OCI-LY1 (cell line): ENCODE results near the gene CNTN5.

Experiments used
- H2AFZ ChIP-seq: fragments of 200-600 bp; sonication (generic), shearing (Covaris generic); 2 replicates; pipeline ENCODE4 v1.6.0; 2014; ENCODE audit warnings: antibody characterized with exemption, mild to moderate bottlenecking, low read length
- H3F3A ChIP-seq: fragments of 200-600 bp; sonication (generic), shearing (Covaris generic); 2 replicates; pipeline ENCODE4 v1.6.0; 2014; ENCODE audit warnings: mild to moderate bottlenecking, antibody characterized with exemption, low read length, moderate library complexity; ENCODE audit not compliant: insufficient read depth
- H3K27ac ChIP-seq: fragments of 200-600 bp; sonication (generic); 2 replicates; pipeline ENCODE4 v1.5.1; 2014; ENCODE audit warnings: low read length, mixed run types, mild to moderate bottlenecking, low read depth; ENCODE audit not compliant: poor library complexity, severe bottlenecking
- H3K27me3 ChIP-seq: fragments of 200-600 bp; sonication (generic); 2 replicates; pipeline ENCODE4 v1.6.0; 2014; ENCODE audit warnings: antibody characterized with exemption, mild to moderate bottlenecking, low read length, moderate library complexity; ENCODE audit not compliant: insufficient read depth
- H3K36me3 ChIP-seq: fragments of 200-600 bp; sonication (generic); 2 replicates; pipeline ENCODE4 v1.6.1; 2014; ENCODE audit warnings: mild to moderate bottlenecking, antibody characterized with exemption, low read length, moderate library complexity, mixed read lengths; ENCODE audit not compliant: insufficient read depth
- H3K4me1 ChIP-seq: fragments of 200-600 bp; sonication (generic); 2 replicates; pipeline ENCODE4 v1.5.1; 2014; ENCODE audit warnings: mild to moderate bottlenecking, low read length, moderate library complexity; ENCODE audit not compliant: insufficient read depth, severe bottlenecking
- H3K4me2 ChIP-seq: fragments of 200-600 bp; sonication (generic), shearing (Covaris generic); 2 replicates; pipeline ENCODE4 v1.6.1; 2014; ENCODE audit warnings: low read length
- H3K4me3 ChIP-seq: fragments of 200-600 bp; sonication (generic); 2 replicates; pipeline ENCODE4 v1.5.1; 2014; ENCODE audit warnings: low read length, low read depth, mild to moderate bottlenecking, mixed read lengths; ENCODE audit not compliant: poor library complexity, severe bottlenecking
- H3K79me2 ChIP-seq: fragments of 200-600 bp; shearing (Covaris generic); 2 replicates; pipeline ENCODE4 v1.6.1; 2016; ENCODE audit warnings: mixed run types, low read length, mixed read lengths; ENCODE audit not compliant: insufficient read depth
- H3K9ac ChIP-seq: fragments of 200-600 bp; sonication (generic), shearing (Covaris generic); 2 replicates; pipeline ENCODE4 v1.6.1; 2014; ENCODE audit warnings: mild to moderate bottlenecking, low read length, mixed read lengths
- H3K9me2 ChIP-seq: fragments of 200-600 bp; sonication (generic), shearing (Covaris generic); 2 replicates; pipeline ENCODE4 v1.6.1; 2014; ENCODE audit warnings: low read depth, mild to moderate bottlenecking, low read length, mixed read lengths
- H3K9me3 ChIP-seq: fragments of 200-600 bp; shearing (Covaris generic); 2 replicates; pipeline ENCODE4 v1.6.1; 2014; ENCODE audit warnings: low read length, mixed read lengths
- H4K20me1 ChIP-seq: fragments of 200-600 bp; sonication (generic), shearing (Covaris generic); 2 replicates; pipeline ENCODE4 v1.6.0; 2016; ENCODE audit warnings: mild to moderate bottlenecking, low read length; ENCODE audit not compliant: insufficient read depth
- EZH2 ChIP-seq: fragments of 200-600 bp; sonication (generic), shearing (Covaris generic); IDR thresholded peaks from 2 replicates; pipeline ENCODE4 v1.8.0; 2017; ENCODE audit warnings: borderline replicate concordance, mixed run types, mild to moderate bottlenecking, antibody characterized with exemption, low read length, moderate library complexity, mixed read lengths
- TF ChIP-seq, protein P1 (sequence below): fragments of 200-600 bp; sonication (generic), shearing (Covaris generic); IDR thresholded peaks from 2 replicates; pipeline ENCODE4 v1.5.1; 2017; ENCODE audit warnings: mild to moderate bottlenecking, antibody characterized with exemption, low read length, moderate library complexity, mixed read lengths

Gene CNTN5

DNA sequence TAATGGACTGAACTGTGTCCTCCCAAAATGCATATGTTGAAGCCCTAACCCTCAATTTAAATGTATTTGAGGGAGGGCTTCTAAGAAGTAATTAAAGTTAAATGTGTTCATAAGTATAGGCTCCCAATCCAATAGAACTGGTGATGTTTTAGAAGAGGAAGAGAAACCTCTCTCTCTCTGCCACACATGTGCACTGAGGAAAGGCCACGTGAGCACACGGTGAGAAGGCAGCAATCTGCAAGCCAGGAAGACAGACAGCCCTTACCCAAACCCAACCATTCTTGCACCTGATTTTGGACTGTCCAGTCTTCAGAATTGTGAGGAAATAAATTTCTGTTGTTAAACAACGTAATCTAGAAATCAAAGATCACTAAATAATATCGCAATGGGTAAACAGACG lies 1164.8 kb downstream of the CNTN5 start:
- Histone ChIP-seq H3K27ac (no peak overlapping the region), H2AFZ (no peak overlapping the region)
- TF ChIP-seq, protein P1, sequence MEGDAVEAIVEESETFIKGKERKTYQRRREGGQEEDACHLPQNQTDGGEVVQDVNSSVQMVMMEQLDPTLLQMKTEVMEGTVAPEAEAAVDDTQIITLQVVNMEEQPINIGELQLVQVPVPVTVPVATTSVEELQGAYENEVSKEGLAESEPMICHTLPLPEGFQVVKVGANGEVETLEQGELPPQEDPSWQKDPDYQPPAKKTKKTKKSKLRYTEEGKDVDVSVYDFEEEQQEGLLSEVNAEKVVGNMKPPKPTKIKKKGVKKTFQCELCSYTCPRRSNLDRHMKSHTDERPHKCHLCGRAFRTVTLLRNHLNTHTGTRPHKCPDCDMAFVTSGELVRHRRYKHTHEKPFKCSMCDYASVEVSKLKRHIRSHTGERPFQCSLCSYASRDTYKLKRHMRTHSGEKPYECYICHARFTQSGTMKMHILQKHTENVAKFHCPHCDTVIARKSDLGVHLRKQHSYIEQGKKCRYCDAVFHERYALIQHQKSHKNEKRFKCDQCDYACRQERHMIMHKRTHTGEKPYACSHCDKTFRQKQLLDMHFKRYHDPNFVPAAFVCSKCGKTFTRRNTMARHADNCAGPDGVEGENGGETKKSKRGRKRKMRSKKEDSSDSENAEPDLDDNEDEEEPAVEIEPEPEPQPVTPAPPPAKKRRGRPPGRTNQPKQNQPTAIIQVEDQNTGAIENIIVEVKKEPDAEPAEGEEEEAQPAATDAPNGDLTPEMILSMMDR = no peak
- TF ChIP-seq EZH2 = no peak

DNA sequence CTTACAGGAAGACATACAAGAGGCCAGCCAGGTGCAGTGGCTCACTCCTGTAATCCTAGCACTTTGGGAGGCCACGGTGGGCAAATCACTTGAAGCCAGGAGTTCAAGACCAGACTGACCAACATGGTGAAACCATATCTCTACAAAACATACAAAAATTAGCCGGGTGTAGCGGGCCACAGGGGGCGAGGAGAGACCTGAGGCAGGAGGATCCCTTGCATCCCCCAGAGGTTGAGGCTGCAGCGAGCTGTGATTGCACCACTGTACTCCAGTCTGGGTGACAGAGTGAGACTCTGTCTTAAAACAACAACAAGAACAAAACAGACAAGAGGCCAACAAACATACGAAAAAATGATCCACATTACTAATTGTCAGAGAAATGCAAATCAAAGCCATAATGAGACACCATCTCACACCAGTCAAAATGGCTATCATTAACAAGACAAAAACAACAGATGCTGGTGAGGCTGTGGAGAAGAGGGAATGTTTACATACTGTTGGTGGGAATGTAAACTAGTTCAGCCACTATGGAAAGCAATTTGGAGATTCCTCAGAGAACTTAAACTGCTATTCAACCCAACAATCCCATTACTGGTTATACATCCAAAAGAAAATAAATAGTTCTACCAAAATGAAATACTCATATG lies 1167.5 kb downstream of the CNTN5 start:
- Histone ChIP-seq H3K4me2 (no peak overlapping the region), H3K79me2 (no peaks in the 10 kb centered on the region), H4K20me1 (no peaks in the 10 kb centered on the region), H3K4me1 (no peaks in the 10 kb centered on the region), H3F3A (no peaks in the 10 kb centered on the region), H3K27ac (no peak overlapping the region), H3K36me3 (no peaks in the 10 kb centered on the region), H3K9ac (no peak overlapping the region), H3K27me3 (no peaks in the 10 kb centered on the region), H2AFZ (no peak overlapping the region), H3K9me2 (no peaks in the 10 kb centered on the region), H3K9me3 (no peaks in the 10 kb centered on the region), H3K4me3 (no peak overlapping the region)
- no peak for TF ChIP-seq EZH2
- TF ChIP-seq, protein P1 = no peak

More for the DNA sequence above, 1164.8 kb downstream of the CNTN5 start:
- Histone ChIP-seq H3K79me2 (no peaks in the 10 kb centered on the region), H3K9me3 (no peaks in the 10 kb centered on the region), H3K4me2 (no peak overlapping the region), H3K27me3 (no peaks in the 10 kb centered on the region), H3K4me1 (no peaks in the 10 kb centered on the region), H3K9me2 (no peaks in the 10 kb centered on the region), H3K4me3 (no peak overlapping the region), H3F3A (no peaks in the 10 kb centered on the region), H3K9ac (no peak overlapping the region), H3K36me3 (no peaks in the 10 kb centered on the region), H4K20me1 (no peaks in the 10 kb centered on the region)

DNA sequence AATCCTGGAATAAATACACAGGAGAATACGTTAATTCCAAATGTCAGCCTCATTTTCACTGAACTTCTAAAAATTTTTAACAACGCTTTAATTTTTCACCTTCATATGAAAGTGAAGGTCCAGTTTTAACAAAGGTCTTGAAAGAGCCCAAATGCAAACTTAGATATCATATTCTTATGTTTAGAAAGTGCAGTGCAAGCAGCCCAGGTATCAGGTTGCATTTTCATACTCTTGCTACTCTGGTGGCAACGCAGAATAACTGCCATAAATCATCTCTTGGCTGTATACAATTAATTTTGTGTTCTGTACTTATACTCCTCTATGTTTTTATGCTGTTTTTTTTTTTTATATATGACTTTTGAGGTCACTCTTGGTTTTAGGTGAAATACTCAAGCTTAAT lies 1169.6 kb downstream of the CNTN5 start:
- no peaks in the 10 kb centered on the region for H3K27me3 ChIP-seq
- H3K79me2 ChIP-seq = no peaks in the 10 kb centered on the region
- no peaks in the 10 kb centered on the region for H3F3A ChIP-seq
- H3K9me2 ChIP-seq = no peaks in the 10 kb centered on the region
- no peaks in the 10 kb centered on the region for H4K20me1 ChIP-seq
- no peak overlapping the region for H2AFZ ChIP-seq
- no peak overlapping the region for H3K4me3 ChIP-seq
- no peak overlapping the region for H3K4me2 ChIP-seq
- H3K27ac ChIP-seq = no peak overlapping the region
- H3K4me1 ChIP-seq = no peaks in the 10 kb centered on the region
- H3K9ac ChIP-seq = no peak overlapping the region
- H3K36me3 ChIP-seq = no peaks in the 10 kb centered on the region
- H3K9me3 ChIP-seq = no peaks in the 10 kb centered on the region
- TF ChIP-seq EZH2 = no peak
- TF ChIP-seq, protein P1 = no peak
